Upper lobe of left lung (tissue), 4 donors: Measurements from ENCODE around the gene SLC25A12.

Experiments used
- EP300 ChIP-seq, 4 donors: sonication (generic); formaldehyde crosslinking; IDR thresholded peaks; one replicate each; pipeline ENCODE4 v1.5.1; 2017; ENCODE audit warnings: antibody characterized with exemption in 4 of 4, control low read depth in 2 of 4
- POLR2AphosphoS5 ChIP-seq, 2 donors: sonication (generic); formaldehyde crosslinking; IDR thresholded peaks; one replicate each; pipeline ENCODE4 v1.5.1; 2017; ENCODE audit warnings: antibody characterized with exemption in 2 of 2
- TF ChIP-seq, protein P1 (sequence below), 6 experiments: fragments of 450-650 bp in 4 of 6; fragments of 200-600 bp in 2 of 6; sonication (generic) in 2 of 6; IDR thresholded peaks; one replicate each; pipeline ENCODE4 v1.5.1; 2016 to 2019; ENCODE audit warnings: antibody characterized with exemption in 6 of 6

GRCh38 chr2:171834286-171834685, 59.8 kb downstream of the SLC25A12 start:
- TF ChIP-seq, protein P1, sequence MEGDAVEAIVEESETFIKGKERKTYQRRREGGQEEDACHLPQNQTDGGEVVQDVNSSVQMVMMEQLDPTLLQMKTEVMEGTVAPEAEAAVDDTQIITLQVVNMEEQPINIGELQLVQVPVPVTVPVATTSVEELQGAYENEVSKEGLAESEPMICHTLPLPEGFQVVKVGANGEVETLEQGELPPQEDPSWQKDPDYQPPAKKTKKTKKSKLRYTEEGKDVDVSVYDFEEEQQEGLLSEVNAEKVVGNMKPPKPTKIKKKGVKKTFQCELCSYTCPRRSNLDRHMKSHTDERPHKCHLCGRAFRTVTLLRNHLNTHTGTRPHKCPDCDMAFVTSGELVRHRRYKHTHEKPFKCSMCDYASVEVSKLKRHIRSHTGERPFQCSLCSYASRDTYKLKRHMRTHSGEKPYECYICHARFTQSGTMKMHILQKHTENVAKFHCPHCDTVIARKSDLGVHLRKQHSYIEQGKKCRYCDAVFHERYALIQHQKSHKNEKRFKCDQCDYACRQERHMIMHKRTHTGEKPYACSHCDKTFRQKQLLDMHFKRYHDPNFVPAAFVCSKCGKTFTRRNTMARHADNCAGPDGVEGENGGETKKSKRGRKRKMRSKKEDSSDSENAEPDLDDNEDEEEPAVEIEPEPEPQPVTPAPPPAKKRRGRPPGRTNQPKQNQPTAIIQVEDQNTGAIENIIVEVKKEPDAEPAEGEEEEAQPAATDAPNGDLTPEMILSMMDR (IDR thresholded peaks at IDR 0.05), result no peak
- TF ChIP-seq POLR2AphosphoS5 (IDR thresholded peaks at IDR 0.05), result no peak
- TF ChIP-seq EP300 (IDR thresholded peaks at IDR 0.05), result no peak
